Activated CD8-positive, alpha-beta memory T cell treated with anti-CD3 and anti-CD28 coated beads for 36 hours (primary cell): Measurements from ENCODE around the gene KCNQ4. TPM values are rescaled to one million over a fixed set of nuclear protein-coding genes. Genes with fewer than 3 reads are reported as not detected.

Source experiments
- CTCF ChIA-PET: fragments of 350-600 bp; sonication (Branson Sonifier 250); formaldehyde crosslinking; loops from one replicate; lab custom pipeline; 2021; ENCODE audit warnings: antibody characterized with exemption; lab: Charles Lee
- POLR2A ChIA-PET: fragments of 350-600 bp; sonication (Branson Sonifier 250); formaldehyde crosslinking; loops from one replicate; lab custom pipeline; 2021; ENCODE audit warnings: antibody characterized with exemption; lab: Charles Lee
- total RNA-seq, 2 experiments: library from RNA; stranded (reverse); gene quantifications; one replicate each; pipeline ENCODE4 v1.2.3, GENCODE V29; 2021

KCNQ4 gene
- total RNA-seq, 2 experiments from 2014 or later, result 0.17 to 0.25 TPM

DNA sequence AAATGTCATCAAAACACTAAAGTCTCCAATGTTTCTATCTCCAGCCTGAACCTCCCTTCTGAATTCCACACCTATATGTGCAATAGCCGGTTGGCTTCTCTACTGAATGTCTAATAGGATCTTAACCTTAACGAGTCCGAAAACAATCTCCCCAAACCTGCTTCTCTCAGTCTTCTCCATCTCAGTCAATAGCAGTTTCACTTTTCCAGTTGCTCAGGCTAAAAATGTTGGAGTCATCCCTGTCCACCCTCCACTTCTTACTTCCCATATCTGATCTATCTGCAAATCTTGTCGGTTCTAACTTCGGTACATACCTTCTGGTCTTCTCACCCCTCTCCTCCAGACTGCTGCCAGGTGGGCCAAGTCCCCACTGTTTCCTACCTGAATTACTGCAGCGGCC is 104.1 kb downstream of the KCNQ4 start:
- ChIA-PET POLR2A (no interaction called here), CTCF (no interaction called here)

Other genes with a start within 250 kb of the KCNQ4 start
- 1 to 10 TPM; 1.2 to 1.4 TPM for gene RIMS3, start 118.1 kb upstream of the KCNQ4 start, total RNA-seq
- 10 to 100 TPM; 56.5 to 67.9 TPM for gene NFYC, start 92.1 kb upstream of the KCNQ4 start, total RNA-seq
- 1 to 10 TPM; 1.0 to 1.9 TPM for gene CITED4, start 78.6 kb downstream of the KCNQ4 start, total RNA-seq
- gene CTPS1, start 195.9 kb downstream of the KCNQ4 start, total RNA-seq, result 100 to 1,000 TPM; 160 TPM
- under 1 TPM; 0.06 to 0.11 TPM for gene SLFNL1, start 237.9 kb downstream of the KCNQ4 start, total RNA-seq